LoVo (cell line): ENCODE results near the gene CALY.

Experiments
- DNase-seq: peaks from one replicate; pipeline ENCODE4 v3.0.0-alpha.2; 2016; ENCODE audit warnings: low spot score

The CALY gene

DNA sequence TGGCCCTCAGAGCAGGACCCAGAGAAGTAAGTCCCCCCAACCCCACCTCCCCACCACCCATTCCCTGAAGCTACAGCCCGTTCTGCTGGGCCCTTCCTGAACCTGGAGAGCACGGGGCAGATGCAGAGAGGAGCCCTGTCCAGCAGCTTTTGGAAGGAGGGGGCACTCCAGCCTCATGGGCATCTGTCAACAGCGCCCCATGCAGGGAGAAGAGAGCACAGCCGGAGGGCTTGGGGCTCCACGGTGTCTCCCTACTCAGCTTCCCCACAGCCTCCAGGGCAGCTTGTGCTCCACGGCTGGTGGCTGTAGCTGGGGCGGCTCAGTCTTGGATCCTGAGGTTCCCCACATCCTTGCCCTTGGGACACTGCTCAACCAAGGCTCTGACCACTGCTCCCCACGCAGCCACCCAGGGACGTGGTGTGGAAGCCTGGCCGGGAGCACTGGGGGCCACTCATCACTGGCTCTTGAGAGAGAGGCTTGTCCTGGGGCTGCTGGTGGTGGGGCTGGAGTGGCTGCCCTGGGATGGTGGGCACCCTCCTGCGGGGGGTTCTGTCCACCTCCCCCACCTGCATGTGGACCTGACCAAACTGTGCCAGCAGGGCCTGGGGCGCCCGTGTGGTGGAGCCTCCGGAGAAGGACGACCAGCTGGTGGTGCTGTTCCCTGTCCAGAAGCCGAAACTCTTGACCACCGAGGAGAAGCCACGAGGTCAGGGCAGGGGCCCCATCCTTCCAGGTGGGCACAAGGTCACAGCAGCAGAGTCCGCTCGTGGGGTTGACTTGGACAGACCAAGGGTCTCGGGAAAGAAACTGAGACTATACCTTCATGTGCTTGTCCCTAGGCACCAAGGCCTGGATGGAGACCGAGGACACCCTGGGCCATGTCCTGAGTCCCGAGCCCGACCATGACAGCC, 15.0 kb upstream of the CALY start:
- no peak for DNase-seq

DNA sequence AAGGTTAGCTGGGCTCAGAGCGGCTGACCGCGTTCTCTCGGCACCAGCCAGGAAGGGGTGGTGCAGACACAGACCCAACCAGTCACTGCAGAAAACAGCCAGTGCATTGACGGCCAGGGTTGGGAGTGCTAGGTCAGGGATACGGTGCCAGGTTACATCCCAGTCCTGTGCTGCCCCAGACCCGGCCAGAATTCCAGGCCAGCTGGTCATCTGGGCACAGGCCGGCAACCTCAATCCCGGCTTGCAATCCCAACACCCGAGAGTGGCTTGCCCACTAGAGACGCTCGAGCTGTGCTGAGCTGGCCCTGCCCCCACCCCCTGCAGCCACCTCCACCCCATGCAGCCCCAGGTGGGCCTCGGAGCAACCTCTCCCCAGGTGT, 14.2 kb upstream of the CALY start:
- no peak for DNase-seq

DNA sequence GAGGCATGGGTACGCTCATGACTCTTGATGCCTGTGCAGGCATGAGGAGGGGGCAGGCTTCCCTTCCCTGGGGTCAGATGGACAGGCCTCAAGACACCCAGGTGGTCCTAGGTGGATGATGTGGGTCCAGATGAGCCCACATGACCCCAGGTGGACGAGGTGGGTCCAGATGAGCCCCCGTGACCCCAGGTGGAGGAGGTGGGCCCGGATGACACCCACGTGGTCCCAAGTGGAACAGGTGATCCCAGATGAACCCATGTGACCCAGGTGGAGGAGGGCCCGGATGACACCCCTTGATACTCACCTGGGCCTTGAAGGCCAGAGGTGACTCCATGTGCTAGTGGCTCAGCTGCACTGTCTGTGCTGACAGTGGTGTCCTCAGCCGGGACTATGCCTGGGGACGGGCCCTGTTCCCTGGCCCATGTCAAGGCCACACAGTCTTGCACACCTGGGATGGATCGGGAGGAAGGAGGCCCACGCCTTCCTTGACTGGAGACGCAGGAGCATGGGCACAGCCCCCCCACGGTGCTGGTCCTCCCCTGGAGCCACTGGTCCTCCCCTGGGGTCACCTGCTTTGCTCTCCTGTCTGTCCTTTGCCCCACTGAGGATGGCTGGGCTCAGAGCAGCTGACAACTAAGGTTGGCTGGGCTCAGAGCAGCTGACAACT, 13.7 kb upstream of the CALY start:
- DNase-seq = no peak

DNA sequence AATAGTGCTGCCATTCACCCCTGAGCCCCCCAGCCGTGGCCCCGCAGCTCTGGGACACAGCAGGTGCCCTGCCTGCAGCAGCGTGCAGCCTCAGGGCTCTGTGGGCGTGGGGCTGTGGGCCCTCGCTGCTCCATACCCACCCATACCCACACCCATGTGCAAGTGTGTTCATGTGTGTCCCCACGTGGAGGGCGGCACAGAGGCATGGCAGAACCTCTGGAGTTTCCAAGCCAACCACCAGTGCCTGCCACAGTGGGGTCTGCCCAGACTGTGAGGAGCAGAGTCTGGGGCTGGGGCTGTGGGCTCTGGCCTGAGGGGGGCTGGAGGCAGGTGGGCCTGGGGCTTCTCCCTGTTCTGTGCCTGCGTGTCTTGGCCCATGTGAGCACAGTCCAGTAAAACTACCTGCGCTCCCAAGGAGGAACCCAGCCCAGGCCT, 12.9 kb upstream of the CALY start:
- no peak for DNase-seq

DNA sequence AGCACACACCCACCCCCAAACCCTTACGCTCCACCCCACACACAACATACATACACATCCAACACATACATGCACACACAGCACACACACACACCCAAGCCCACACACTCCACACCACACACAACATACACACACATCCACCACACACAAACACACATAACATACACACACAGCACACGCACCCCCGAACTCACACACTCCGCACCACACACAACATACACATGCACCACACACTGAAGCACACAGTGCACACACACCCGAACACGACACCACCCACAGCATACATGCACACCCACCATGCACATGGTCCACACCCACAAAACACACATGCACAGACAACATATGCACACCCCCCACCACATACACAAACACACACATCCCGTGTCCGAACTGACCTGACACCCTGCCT, 12.5 kb upstream of the CALY start:
- DNase-seq = no peak

DNA sequence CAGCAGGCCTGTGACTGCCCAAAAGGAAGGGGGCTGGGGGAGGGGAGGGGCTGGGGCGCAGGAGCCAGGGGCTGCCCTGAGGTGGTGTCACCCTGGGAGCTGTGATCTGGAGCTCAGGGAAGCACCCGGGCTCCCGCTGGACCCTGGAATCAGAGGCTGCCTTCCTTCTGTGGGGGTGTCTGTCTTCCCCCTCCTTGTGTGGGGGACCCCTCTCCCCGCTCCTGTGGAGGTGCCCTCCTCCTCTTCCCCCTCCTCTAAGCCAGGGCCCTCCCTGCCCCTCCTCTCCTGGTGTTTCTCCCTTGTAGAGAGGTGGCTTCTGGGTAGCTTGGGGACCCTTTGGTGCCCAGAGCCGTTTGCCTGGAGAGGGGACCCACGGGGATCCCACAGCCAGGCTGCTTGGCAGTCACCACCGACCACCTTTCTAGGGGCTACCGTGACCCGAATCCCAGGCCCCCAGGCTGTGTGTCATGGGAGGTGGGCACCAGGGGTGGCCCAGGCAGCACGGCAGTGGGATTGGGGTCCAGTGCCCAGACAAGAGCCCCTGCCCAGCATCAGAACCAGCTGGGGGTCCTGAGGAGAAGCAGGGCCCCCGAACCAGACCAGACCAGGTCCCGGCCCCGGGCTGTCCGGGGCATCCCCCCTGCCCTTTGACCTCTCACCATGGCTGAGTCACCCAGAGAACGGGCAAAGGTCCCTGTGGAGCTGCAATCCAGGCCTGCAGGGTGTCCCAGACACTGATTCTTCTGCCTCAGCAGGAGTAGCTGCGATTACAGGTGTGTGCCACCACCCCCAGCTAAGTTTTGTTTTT, 11.2 kb upstream of the CALY start:
- DNase-seq = peak; percentile 48

DNA sequence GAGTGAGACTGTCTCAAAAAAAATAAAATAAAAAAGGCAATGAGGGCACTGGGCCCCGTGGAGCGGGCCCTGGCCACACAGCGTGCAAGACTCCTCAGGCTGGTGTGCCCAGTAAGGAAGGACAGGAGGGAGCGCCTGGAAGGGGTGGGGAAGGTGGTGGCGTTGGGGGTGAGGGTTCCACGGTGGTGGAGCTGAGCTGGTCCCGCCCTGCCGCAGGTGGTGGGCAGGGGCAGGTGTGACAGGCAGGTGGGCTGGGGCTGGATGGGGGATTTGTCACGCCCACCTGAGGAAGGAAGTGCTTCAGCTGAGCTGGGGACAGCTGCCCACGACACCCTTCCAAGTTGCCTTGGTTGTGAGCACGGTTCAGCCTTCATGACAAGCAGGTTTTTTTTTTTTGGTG, 9.7 kb upstream of the CALY start:
- no peak for DNase-seq

DNA sequence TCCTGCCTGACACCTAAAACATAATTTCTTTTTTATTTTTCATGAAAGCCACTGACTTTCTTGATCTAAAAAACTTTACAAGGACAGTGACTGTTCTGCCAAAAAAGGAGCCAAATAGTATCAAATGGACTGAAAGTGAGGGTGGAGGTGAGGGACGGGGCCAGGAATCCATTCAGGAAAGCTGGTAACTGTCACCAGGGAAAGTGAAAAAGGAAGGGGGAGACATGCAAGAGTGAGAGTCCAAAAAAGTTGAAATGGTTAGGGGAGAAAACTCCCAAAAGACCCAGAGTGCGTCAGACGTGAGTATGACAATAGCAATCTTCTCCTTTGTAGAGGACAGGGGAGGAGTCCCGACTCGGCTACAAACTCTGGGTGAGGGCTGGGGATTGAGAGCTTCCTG, 7.5 kb upstream of the CALY start:
- DNase-seq = no peak

DNA sequence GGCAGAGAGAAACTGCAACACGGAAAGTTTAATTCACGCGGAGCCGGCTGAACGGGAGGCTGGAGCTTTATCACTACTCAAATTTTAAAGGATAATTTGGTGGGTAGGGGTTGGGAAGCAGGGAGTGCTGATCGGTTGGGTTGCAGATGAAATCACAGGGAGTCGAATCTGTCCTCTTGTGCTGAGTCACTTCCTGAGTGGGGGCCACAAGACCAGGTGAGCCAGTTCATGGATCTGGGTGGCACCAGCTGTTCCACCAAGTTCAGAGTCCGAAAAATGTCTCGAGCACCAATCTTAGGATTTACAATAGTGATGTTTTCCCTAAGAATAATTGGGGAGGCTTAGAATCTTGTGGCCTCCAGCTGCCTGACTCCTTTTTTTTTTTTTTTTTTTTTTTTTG, 6.9 kb upstream of the CALY start:
- DNase-seq = no peak

DNA sequence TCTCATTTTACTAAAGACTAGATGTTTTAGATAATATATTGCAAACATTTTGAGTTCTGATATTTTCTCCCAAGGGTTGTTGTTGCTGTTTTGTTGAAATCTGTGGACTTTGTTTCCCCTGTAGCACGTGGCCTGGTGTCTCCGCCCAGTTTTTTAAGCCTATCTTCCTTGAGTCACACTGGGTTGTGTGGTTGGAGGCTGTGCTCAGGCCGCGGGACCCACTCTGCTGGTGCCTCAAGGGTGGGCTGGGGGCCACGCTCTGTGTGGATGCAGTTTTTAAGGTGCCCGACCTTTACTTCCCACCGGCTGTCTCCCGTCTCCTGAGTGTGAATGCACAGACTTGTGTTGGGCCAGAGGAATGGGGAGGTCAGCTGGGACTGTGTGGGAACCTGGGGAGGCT, 6.2 kb upstream of the CALY start:
- no peak for DNase-seq

DNA sequence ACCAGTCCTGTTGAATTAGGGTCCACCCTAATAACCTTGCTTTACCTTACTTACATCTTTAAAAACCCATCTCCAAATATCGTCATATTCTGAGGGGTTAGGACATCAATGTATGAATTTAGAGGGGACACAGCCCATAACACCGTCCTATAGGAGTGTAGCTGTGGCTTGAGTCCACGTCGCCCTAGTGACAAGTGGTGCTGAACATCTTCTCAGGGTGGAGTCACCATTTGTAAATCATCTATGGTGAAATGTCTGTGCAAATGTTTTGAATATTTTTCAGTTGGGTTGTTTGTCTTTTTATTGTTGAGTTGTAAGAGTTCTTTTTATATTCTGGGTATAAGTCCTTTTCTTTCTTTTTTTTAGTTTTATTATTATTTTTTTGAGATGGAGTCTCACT, 5.3 kb upstream of the CALY start:
- no peak for DNase-seq

DNA sequence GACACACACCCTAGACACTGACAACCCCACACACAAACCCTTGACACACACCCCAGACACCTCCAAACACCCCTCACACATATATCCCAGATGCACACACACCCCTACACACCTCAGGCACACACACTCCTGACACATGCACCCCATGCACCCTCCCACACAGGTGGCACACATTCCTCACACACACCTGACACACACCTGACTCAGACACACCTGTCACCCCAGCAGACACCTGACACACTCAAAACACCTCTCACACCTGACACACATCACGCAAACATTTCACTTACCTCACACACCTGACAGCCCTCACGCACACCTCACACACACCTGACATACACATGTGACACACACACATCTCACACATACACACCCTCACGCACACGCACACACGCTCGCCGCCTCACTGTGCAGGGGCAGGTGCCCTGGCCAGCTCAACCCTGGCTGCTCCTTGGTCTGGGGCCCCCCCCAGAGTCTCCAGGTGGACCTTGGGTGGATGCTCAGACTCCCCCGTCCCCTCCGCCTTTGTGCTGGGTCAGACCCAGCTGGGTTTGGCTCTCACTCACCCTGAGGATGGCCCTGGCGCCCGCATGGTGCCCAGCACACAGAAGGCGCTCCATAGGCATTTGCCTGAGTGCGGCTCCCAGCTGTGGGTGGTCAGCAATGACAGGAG, 3.1 kb upstream of the CALY start:
- no peak for DNase-seq

DNA sequence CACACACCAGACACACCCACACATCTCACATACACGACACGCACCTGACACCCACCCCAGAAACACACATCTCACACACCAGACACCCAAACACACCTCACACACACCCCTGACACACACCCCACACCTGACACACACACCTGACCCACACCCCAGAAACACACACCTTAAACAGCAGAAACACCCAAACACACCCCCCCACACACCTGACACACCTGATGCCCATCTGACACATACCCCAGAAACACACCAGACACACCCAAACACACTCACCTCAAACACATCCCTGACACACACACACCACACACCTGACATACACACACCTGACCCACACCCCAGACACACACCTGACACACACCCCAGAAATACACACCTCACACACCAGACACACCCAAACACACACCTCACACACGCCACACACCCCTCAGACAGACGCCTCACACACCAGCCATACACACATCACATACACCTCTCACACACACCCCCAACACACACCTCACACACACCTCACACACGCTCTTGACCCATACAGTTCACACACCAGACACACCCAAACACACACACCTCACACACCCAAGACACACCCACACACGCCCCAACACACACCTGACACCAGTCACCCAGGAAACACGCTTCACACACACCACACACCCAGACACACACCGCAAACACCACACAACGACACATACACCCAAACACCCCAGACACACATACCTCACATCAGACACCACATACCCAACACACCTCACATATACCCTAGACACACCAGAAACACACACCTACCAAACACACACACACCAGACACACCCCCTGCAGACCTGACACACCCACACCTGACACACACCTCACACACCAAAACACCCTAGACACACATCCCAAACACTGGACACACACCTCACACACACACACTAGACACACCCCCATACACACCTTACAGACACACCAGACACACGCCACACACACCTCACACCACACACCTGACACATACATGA, 1.7 kb upstream of the CALY start:
- no peak for DNase-seq

DNA sequence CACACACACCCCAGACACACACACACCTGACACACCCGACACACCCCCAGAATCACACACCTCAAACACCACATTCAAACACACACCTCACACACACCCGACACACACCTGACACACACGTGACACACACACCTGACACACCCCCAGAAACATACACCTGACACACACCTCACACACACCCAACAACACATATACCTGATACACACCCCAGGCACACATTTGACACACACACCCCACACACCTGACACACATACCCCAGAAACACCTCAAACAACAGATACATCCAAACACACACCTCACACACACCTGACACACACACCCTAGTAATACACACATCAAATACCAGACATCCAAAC, 652 bp upstream of the CALY start:
- DNase-seq = no peak

DNA sequence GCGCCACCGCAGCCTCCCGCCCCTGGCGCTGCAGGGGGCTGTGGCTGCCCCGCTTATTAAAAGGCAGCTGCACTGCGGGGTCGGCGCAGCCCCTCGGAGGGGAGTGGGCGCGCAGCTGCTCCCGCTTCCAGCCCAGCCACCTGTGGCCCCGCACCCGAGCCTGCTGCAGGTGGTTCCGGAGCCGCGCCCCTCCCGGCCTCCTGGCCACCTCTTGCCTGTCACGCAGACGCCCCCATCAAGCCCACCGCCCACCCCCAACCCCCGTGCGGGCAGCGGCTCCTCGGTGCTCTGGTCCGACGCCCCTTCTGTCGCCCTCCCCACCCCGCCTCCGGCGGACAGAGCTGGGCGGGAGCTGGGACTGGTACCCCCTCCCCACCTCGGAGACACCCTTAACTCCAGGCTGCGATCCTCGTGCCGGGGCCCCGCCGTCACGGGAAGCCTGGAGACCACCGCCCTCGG, 549 bp downstream of the CALY start:
- no peak for DNase-seq

DNA sequence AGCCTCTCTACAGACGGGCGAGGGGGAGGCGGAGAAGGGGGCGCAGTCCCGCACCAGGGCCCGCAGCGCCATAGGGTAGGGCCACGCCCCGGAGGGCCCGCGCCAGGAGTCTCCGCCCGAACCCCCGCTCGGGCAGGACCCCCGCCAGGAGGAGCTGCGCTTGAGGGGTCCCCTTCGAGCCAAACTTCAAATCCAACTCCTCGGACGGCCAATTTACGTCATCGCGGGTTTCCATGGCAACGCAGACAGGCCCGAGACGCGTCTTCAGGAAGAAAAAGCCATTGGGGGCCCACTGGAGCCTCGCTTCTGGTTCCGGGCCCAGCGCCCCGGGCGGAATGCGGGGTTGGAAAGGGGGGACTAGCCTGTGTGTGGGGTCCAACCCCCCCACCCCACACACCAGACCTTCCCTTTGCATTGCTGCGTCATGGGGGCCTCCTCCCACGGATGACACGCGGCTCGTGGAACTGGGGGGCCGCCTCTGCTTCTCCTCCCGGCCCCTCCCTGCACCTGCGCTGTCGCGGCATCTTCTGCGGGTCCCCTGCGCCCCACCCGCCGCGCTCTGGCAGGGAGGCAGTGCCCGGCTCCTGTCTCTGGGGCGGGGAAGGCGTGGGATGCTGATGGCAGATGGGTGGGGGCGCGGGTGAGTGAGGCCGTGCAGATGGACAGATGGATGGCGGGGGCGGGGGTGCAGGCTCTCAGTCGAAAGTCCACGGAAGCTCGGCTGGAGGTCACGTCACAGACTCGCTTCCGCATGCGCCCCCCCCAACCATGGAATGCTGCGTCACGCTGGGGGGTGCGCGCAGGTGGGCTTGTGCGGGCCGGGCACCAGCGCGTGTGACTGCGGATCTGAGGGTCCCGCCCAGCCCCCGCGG, 1.2 kb downstream of the CALY start:
- DNase-seq = no peak

DNA sequence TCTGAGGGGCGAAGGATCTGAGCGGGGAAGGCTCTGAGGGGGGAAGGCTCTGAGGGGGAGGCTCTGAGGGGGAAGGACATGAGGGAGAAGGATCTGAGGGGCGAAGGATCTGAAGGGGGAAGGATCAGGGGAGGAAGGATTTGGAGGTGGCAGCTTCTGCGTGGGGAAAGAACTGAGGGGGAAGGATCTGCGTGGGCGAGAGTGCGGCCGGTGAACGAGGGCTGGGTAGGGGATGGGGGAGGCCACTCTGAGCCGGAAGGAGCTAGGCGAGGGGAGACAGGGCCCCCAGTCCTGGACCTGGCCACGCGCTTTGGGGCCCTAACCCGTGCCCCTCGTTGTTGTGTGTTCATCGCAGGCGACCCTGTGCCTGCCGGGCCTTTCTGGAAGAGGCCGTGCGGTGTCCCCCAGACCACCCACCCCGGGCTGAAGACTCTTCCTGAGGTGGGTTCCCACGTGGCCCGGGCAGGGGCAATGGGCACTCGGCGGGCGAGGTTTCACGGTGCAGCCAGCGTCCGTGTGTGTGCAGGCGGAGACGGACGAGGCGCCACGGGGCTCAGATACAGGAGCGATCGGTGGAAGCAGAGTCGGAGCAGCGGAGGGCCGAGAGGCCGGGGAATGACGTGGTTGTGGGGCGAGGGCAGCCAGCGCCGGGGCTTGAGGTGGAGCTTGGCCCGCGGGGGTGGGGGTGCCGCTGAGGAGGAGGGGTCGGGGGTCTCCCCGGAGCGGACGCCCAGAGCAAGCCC, 2.0 kb downstream of the CALY start:
- no peak for DNase-seq

DNA sequence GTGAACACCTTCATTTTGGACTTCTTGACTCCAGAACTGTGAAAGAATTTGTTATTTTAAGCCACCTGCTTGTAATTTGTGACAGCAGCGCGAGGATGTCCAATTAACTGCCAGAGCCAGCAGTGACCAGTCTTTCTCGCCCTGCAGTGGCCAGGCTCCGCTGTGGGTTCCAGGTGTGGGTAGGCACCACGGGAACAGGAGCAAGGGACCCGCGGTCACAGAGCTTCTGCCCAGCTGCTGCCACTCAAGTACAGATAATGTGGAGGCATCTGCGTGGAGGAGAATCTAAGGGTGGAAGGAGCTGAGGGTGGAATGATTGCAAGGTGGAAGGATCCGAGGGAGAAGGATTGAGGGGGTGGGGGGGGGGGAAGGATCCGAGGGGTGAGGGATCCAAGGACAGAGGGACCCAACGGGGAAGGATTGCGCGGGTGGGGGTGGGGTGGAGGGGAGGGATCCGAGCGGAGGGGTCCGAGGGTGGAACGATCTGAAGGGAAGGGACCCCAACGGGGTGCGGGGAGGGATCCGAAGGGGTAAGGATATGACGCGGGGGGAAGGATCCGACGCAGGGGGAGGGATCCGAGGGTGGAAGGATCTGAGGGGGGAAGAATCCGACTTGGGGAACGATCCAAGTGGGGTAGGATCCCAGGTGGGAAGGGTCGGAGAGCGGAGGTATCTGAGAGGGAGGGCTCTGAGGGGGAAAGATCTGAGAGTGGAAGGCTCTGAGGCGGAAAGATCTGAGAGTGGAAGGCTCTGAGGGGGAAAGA, 3.6 kb downstream of the CALY start:
- no peak for DNase-seq
